ENCODE measurements around the gene LENG1. TPM values are rescaled to one million over a fixed set of nuclear protein-coding genes. Genes with fewer than 3 reads are reported as not detected.

LENG1 gene
- total RNA-seq, 1 donor from 2014 or later, result 2.7 TPM

DNA sequence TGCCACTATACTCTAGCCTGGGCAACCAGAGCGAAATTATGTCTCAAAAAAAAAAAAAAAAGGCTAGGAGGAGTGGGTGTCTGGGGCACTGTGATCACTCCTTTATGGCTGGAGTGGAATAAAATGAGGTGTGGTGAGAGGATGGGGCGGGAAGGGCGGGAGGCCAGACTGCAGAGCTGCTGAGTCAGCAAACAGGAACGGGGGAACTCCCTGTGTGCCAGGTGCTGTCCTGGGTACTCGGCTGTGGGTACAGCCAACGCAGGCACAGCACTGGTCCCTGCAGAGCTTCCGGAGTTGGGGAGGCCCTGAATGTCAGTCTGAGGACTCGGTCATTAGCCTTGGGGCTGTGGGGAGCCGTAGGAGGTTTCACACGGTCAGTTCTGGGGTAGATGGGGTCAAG, 38.3 kb downstream of the LENG1 start:
- no peak for DNase-seq (ENCODE audit: low spot score)
- Histone ChIP-seq H3K9me3 (ENCODE audit: low read depth) (no peaks in the 10 kb centered on the region), H4K20me1 (ENCODE audit: low read depth) (peaks cover 7% of the 10 kb centered on the region), H3K27ac (no peak overlapping the region), H3K9ac (no peak overlapping the region), H3K36me3 (no peaks in the 10 kb centered on the region), H3K4me1 (peaks cover 3% of the 10 kb centered on the region), H2AFZ (replicated peaks) (no peak overlapping the region), H3F3A (ENCODE audit: low read depth) (no peaks in the 10 kb centered on the region), H3K79me2 (ENCODE audit: low read depth) (peaks cover 11% of the 10 kb centered on the region), H3K27me3 (no peaks in the 10 kb centered on the region), H3K4me2 (no peak overlapping the region), H3K4me3 (no peak overlapping the region)
- H3K36me3 Mint-ChIP-seq, result peaks cover 15% of the 10 kb centered on the region
- H3K4me1 Mint-ChIP-seq, result peaks cover 9% of the 10 kb centered on the region
- TF ChIP-seq EZH2phosphoT487 (IDR thresholded peaks at IDR 0.05), result no peak
- no peak for TF ChIP-seq EZH2 (IDR thresholded peaks at IDR 0.05)
- TF ChIP-seq, protein P1, sequence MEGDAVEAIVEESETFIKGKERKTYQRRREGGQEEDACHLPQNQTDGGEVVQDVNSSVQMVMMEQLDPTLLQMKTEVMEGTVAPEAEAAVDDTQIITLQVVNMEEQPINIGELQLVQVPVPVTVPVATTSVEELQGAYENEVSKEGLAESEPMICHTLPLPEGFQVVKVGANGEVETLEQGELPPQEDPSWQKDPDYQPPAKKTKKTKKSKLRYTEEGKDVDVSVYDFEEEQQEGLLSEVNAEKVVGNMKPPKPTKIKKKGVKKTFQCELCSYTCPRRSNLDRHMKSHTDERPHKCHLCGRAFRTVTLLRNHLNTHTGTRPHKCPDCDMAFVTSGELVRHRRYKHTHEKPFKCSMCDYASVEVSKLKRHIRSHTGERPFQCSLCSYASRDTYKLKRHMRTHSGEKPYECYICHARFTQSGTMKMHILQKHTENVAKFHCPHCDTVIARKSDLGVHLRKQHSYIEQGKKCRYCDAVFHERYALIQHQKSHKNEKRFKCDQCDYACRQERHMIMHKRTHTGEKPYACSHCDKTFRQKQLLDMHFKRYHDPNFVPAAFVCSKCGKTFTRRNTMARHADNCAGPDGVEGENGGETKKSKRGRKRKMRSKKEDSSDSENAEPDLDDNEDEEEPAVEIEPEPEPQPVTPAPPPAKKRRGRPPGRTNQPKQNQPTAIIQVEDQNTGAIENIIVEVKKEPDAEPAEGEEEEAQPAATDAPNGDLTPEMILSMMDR (IDR thresholded peaks at IDR 0.05), result no peak
- no peak overlapping the region for H3K4me3 Mint-ChIP-seq
- H3K27me3 Mint-ChIP-seq (ENCODE audit: insufficient read depth, low read depth), result peaks cover 7% of the 10 kb centered on the region
- no peak overlapping the region for H3K27ac Mint-ChIP-seq
- H3K9me3 Mint-ChIP-seq, result no peaks in the 10 kb centered on the region

DNA sequence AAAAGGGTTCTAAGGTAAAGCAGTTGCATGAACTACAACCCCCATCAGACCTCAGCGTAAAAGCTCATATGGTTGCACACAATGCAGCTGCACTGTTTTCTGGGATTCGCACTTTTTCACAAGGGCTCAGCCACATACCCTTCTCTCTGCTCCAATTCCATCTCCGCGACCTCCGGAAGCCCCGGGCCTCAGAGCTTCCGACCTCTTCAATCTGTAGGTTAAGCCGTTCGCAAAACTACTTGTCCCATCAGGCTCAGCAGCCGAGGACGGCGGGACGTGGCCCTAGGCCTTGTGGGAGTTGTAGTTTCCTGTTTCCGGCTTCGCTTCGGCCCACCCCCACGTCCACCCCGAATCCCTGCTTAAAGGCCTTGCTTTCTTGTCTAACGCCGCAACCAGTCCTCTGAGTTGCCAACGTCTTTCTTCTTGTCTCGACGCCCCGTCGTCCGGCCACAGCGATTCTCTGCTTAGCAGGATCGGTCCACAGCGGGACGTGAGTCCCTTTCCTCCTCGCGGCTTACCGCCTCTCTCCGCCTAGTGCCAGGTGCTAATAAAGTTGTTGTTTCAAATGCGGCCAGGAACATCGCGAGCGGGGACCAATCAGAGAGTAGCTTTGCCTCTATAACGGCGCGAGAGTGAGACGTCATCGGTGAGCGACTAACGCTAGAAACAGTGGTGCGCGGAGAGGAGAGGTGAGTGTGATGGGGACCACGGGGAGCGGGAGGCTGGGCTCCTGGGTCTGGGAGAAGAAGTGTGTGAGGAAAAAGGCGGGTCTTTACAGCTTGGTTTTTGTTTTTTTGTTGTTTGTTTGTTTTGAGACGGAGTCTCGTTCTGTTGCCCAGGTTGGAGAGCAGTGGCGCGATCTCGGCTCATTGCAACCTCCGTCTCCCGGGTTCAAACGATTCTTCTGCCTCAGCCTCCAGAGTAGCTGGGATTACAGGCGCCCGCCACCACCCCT, 44.1 kb downstream of the LENG1 start, which contains the start of the genes PRPF31 and TFPT:
Gene PRPF31 (plus strand): TSS at position 646 of the 955 bp plus-strand sequence. CDS start 2,525 bp downstream, outside the sequence.
Gene TFPT (minus strand): TSS at position 549 of the 955 bp plus-strand sequence. CDS start 388 bp downstream, at position 161.
- peaks cover 23% of the 10 kb centered on the region for H3K79me2 ChIP-seq (ENCODE audit: low read depth)
- no peak within 1 kb of the TSS for H3K27ac ChIP-seq
- peaks cover 5% of the 10 kb centered on the region for H3K4me1 ChIP-seq
- peaks cover 25% of the 10 kb centered on the region for H3K4me1 Mint-ChIP-seq
- peaks cover 16% of the 10 kb centered on the region for H3K36me3 Mint-ChIP-seq
- H3K9me3 ChIP-seq (ENCODE audit: low read depth), result no peaks in the 10 kb centered on the region
- DNase-seq (ENCODE audit: low spot score), result peak; percentile 99
- H3F3A ChIP-seq (ENCODE audit: low read depth), result peaks cover 5% of the 10 kb centered on the region
- peak within 1 kb of the TSS; percentile 97 for H3K4me3 Mint-ChIP-seq
- peak within 1 kb of the TSS; percentile 46 for H3K27ac Mint-ChIP-seq
- H3K9me3 Mint-ChIP-seq, result no peaks in the 10 kb centered on the region
- peaks cover 12% of the 10 kb centered on the region for H3K27me3 Mint-ChIP-seq (ENCODE audit: insufficient read depth, low read depth)
- peak within 1 kb of the TSS; percentile 75 for H3K4me3 ChIP-seq
- peaks cover 13% of the 10 kb centered on the region for H4K20me1 ChIP-seq (ENCODE audit: low read depth)
- peak within 1 kb of the TSS; percentile 83 for H3K9ac ChIP-seq
- H3K27me3 ChIP-seq, result no peaks in the 10 kb centered on the region
- no peaks in the 10 kb centered on the region for H3K36me3 ChIP-seq
- peak within 1 kb of the TSS; percentile 90 for H3K4me2 ChIP-seq
- TF ChIP-seq, protein P1 (IDR thresholded peaks at IDR 0.05), result no peak
- no peak for TF ChIP-seq EZH2 (IDR thresholded peaks at IDR 0.05)
- no peak for TF ChIP-seq EZH2phosphoT487 (IDR thresholded peaks at IDR 0.05)
- peak within 1 kb of the TSS; percentile 95 for H2AFZ ChIP-seq (replicated peaks)

DNA sequence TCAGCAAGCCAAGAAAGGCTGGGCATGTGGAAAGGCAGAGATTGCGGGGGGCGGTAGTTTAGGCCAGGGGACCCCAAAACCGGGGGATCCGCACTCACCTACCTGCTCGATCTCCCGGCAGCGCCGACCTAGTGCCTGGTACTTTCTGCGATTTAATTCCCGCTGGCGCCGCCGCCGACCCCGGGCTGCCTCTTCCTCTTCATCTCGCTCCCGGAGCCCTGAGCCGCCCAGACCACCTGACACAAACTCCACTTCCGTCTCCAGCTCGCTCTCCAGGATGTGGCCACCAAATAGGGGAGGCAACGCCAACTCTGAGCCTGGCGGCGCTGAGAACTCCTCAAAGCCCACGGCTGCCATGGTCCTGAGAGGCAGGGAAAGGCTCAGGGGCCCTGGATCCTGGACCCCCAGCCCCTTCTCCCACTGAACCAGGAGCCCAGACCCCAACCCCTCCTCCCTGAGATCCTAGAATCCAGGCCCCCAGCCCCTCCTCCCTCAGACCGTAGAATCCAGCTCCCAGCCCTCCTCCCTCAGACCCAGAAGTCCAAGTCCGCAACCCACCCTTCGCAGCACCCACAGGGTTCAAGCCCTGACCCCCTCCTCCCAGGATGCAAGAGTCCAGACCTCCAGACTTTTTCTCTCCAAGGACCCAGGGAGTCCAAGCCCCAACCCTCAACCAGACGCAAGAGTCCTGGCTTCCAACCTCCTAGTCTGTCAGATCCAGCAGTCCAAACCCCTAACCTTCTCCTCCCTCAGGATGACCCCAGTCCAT, 45.0 kb downstream of the LENG1 start:
- no peaks in the 10 kb centered on the region for H3K27me3 ChIP-seq
- no peaks in the 10 kb centered on the region for H3K9me3 ChIP-seq (ENCODE audit: low read depth)
- H3K4me1 Mint-ChIP-seq, result peaks cover 25% of the 10 kb centered on the region
- no peak overlapping the region for H3K27ac ChIP-seq
- H3K27ac Mint-ChIP-seq, result peak overlapping the region; percentile 46
- H3K27me3 Mint-ChIP-seq (ENCODE audit: insufficient read depth, low read depth), result peaks cover 12% of the 10 kb centered on the region
- peaks cover 13% of the 10 kb centered on the region for H4K20me1 ChIP-seq (ENCODE audit: low read depth)
- peaks cover 15% of the 10 kb centered on the region for H3K36me3 Mint-ChIP-seq
- H3K4me1 ChIP-seq, result peaks cover 5% of the 10 kb centered on the region
- H3K79me2 ChIP-seq (ENCODE audit: low read depth), result peaks cover 23% of the 10 kb centered on the region
- peak overlapping the region; percentile 75 for H3K4me3 ChIP-seq
- peak overlapping the region; percentile 97 for H3K4me3 Mint-ChIP-seq
- peaks cover 5% of the 10 kb centered on the region for H3F3A ChIP-seq (ENCODE audit: low read depth)
- H3K9me3 Mint-ChIP-seq, result no peaks in the 10 kb centered on the region
- no peaks in the 10 kb centered on the region for H3K36me3 ChIP-seq
- peak; percentile 29 for DNase-seq (ENCODE audit: low spot score)
- TF ChIP-seq EZH2 (IDR thresholded peaks at IDR 0.05) (no peak), EZH2phosphoT487 (IDR thresholded peaks at IDR 0.05) (no peak)
- TF ChIP-seq, protein P1 (IDR thresholded peaks at IDR 0.05), result no peak
- peak overlapping the region; percentile 95 for H2AFZ ChIP-seq (replicated peaks)
- peak overlapping the region; percentile 90 for H3K4me2 ChIP-seq
- H3K9ac ChIP-seq, result peak overlapping the region; percentile 83
